Naive thymus-derived CD4-positive, alpha-beta T cell (primary cell): ENCODE results near the gene ASXL2. TPM values are rescaled to one million over a fixed set of nuclear protein-coding genes. Genes with fewer than 3 reads are reported as not detected.
"Not testable (repeated sequence)": the region's sequence is repeated elsewhere in the genome, so short reads cannot be mapped to it uniquely, and the experiment has no call there.

Experiments used
- ATAC-seq: fragments of 150-1000 bp; cut with Tn5 transposase; 2 replicates; pipeline ENCODE4 v1.10.0; 2021; ENCODE audit warnings: mild to moderate bottlenecking, moderate library complexity
- CTCF ChIA-PET: fragments of 350-600 bp; sonication (Branson Sonifier 250); formaldehyde crosslinking; loops from one replicate; lab custom pipeline; 2021; ENCODE audit warnings: antibody characterized with exemption; lab: Charles Lee
- POLR2A ChIA-PET: fragments of 350-600 bp; sonication (Branson Sonifier 250); formaldehyde crosslinking; loops from one replicate; lab custom pipeline; 2021; ENCODE audit warnings: antibody characterized with exemption, inconsistent platforms; lab: Charles Lee
- DNase-seq, 9 donors: peaks; one replicate each; pipeline versions ENCODE4 v3.0.0 to v3.0.0-alpha.2; 2020 to 2022; ENCODE audit warnings: mixed read lengths in 1 of 9
- H3K27ac ChIP-seq: one replicate; pipeline ENCODE4 v1.7.0; 2013; ENCODE audit warnings: mild to moderate bottlenecking, low read depth, low read length, moderate library complexity
- H3K27me3 ChIP-seq, 2 donors: one replicate each; pipeline ENCODE4 v1.7.0; 2013; ENCODE audit warnings: low read length in 2 of 2, mild to moderate bottlenecking in 2 of 2, moderate library complexity in 2 of 2; ENCODE audit not compliant: control insufficient read depth in 2 of 2, insufficient read depth in 2 of 2
- H3K36me3 ChIP-seq, 3 experiments: 1 replicate in 2 of 3; 2 replicates in 1 of 3; pipeline ENCODE4 v1.7.0; 2013; ENCODE audit warnings: low read length in 3 of 3, mild to moderate bottlenecking in 3 of 3, moderate library complexity in 1 of 3; ENCODE audit not compliant: insufficient read depth in 3 of 3, control insufficient read depth in 2 of 3
- H3K4me1 ChIP-seq, 2 donors: one replicate each; pipeline ENCODE4 v1.7.0; 2013; ENCODE audit warnings: low read length in 2 of 2, mild to moderate bottlenecking in 2 of 2, moderate library complexity in 1 of 2; ENCODE audit not compliant: control insufficient read depth in 2 of 2, insufficient read depth in 2 of 2
- H3K4me3 ChIP-seq: 2 replicates; pipeline ENCODE4 v1.7.0; 2013; ENCODE audit warnings: mild to moderate bottlenecking, low read length
- H3K9me3 ChIP-seq, 3 experiments: 1 replicate in 2 of 3; 2 replicates in 1 of 3; pipeline ENCODE4 v1.7.0; 2013; ENCODE audit warnings: low read length in 3 of 3; ENCODE audit not compliant: control insufficient read depth in 2 of 3
- H3K27ac Mint-ChIP-seq, 9 donors: one replicate each; pipeline ENCODE4 v1.8.0; 2020 to 2022; ENCODE audit warnings: mixed read lengths in 9 of 9, mild to moderate bottlenecking in 8 of 9, moderate library complexity in 5 of 9, inconsistent platforms in 2 of 9
- H3K27me3 Mint-ChIP-seq, 5 donors: one replicate each; pipeline ENCODE4 v1.8.0; 2021 to 2022; ENCODE audit warnings: mixed read lengths in 5 of 5, mild to moderate bottlenecking in 1 of 5
- H3K36me3 Mint-ChIP-seq, 5 donors: one replicate each; pipeline ENCODE4 v1.8.0; 2020 to 2022; ENCODE audit warnings: mixed read lengths in 5 of 5, mild to moderate bottlenecking in 3 of 5, inconsistent platforms in 1 of 5
- H3K4me1 Mint-ChIP-seq, 7 donors: one replicate each; pipeline ENCODE4 v1.8.0; 2020 to 2022; ENCODE audit warnings: mixed read lengths in 7 of 7, mild to moderate bottlenecking in 3 of 7, inconsistent platforms in 1 of 7
- H3K4me3 Mint-ChIP-seq, 10 donors: one replicate each; pipeline ENCODE4 v1.8.0; 2020 to 2022; ENCODE audit warnings: mild to moderate bottlenecking in 10 of 10, mixed read lengths in 10 of 10, moderate library complexity in 6 of 10, inconsistent platforms in 2 of 10
- H3K9me3 Mint-ChIP-seq, 11 donors: one replicate each; pipeline ENCODE4 v1.8.0; 2020 to 2022; ENCODE audit warnings: mixed read lengths in 11 of 11, mild to moderate bottlenecking in 4 of 11, inconsistent platforms in 1 of 11, moderate library complexity in 1 of 11
- intact Hi-C, 2 donors: fragments of 100-400 bp; cut with micrococcal nuclease; formaldehyde crosslinking; loops; one replicate each; pipeline ENCODE4 v1.15.1; 2023
- polyA plus RNA-seq, 2 donors: library from polyadenylated mRNA; unstranded; fragments of 300-500 nt; fragmentation: Illumina TruSeq; gene quantifications; one replicate each; pipeline ENCODE4 v1.2.3, GENCODE V29; 2021
- total RNA-seq, 6 experiments: library from RNA in 5 of 6; stranded (reverse) in 5 of 6; gene quantifications; 1 replicate in 5 of 6; 2 replicates in 1 of 6; pipeline ENCODE4 v1.2.3 and lab custom pipeline; 2021 to 2026

The ASXL2 gene
- total and polyA plus RNA-seq, 7 experiments from 2014 or later: 11.6 to 62.1 (median 30.9) TPM

GRCh38 chr2:25711675-25712354 lies 166.5 kb downstream of the ASXL2 start:
- Histone ChIP-seq H3K4me3 (no peak overlapping the region), H3K4me1 (no peaks in the 10 kb centered on the region), H3K9me3 (no peaks in the 10 kb centered on the region), H3K27me3 (no peaks in the 10 kb centered on the region), H3K36me3 (no peaks in the 10 kb centered on the region), H3K27ac (no peak overlapping the region)
- intact Hi-C loops: no loop called here
- ChIA-PET CTCF (no interaction called here), POLR2A (no interaction called here)
- ATAC-seq (no peak), DNase-seq (peak in 1 of 9 donors; percentile 4)
- Mint-ChIP-seq H3K4me3 (peak overlapping the region; percentile 48 to 84 (median 73)), H3K27me3 (peaks cover 9 to 24% (median 12%) of the 10 kb centered on the region in 5 donors), H3K27ac (peak overlapping the region in 3 of 9 donors; percentile 12 to 77 (median 51)), H3K4me1 (peaks cover 8 to 19% (median 11%) of the 10 kb centered on the region in 7 donors), H3K9me3 (peaks cover 0 to 3% (median 0%) of the 10 kb centered on the region in 11 donors), H3K36me3 (peaks cover 0 to 2% (median 0%) of the 10 kb centered on the region in 5 donors)

GRCh38 chr2:25710750-25711149 lies 167.5 kb downstream of the ASXL2 start:
- H3K27ac Mint-ChIP-seq: no peak overlapping the region
- no peak for ATAC-seq
- POLR2A ChIA-PET: no interaction called here

GRCh38 chr2:25709349-25709748 lies 168.9 kb downstream of the ASXL2 start:
- Mint-ChIP-seq H3K36me3 (peaks cover 0 to 2% (median 0%) of the 10 kb centered on the region in 5 donors), H3K9me3 (peaks cover 0 to 5% (median 0%) of the 10 kb centered on the region in 11 donors), H3K4me1 (peaks cover 8 to 19% (median 10%) of the 10 kb centered on the region in 7 donors), H3K4me3 (no peak overlapping the region), H3K27ac (no peak overlapping the region), H3K27me3 (peaks cover 8 to 24% (median 10%) of the 10 kb centered on the region in 5 donors)
- CTCF ChIA-PET: interaction anchor here (0.5 to 1.1 kb wide), 2 partner anchors 10 to 238 kb away, joined by 4 to 5 read pairs; no protein-coding TSS in a partner anchor
- Histone ChIP-seq H3K4me3 (no peak overlapping the region), H3K36me3 (no peaks in the 10 kb centered on the region), H3K27me3 (no peaks in the 10 kb centered on the region), H3K4me1 (no peaks in the 10 kb centered on the region), H3K27ac (no peak overlapping the region), H3K9me3 (no peaks in the 10 kb centered on the region)
- ATAC-seq (no peak), DNase-seq (no peak)
- POLR2A ChIA-PET: no interaction called here
- intact Hi-C loops: no loop called here

More at GRCh38 chr2:25710750-25711149, 167.5 kb downstream of the ASXL2 start:
- H3K4me3 Mint-ChIP-seq: peak overlapping the region in 2 of 10 donors; percentile 7 to 33
- Histone ChIP-seq H3K9me3 (no peaks in the 10 kb centered on the region), H3K4me1 (no peaks in the 10 kb centered on the region), H3K4me3 (no peak overlapping the region), H3K27ac (no peak overlapping the region), H3K36me3 (no peaks in the 10 kb centered on the region), H3K27me3 (no peaks in the 10 kb centered on the region)
- peaks cover 0 to 4% (median 0%) of the 10 kb centered on the region in 11 donors for H3K9me3 Mint-ChIP-seq
- H3K4me1 Mint-ChIP-seq: peaks cover 8 to 19% (median 11%) of the 10 kb centered on the region in 7 donors
- peaks cover 0 to 2% (median 0%) of the 10 kb centered on the region in 5 donors for H3K36me3 Mint-ChIP-seq
- H3K27me3 Mint-ChIP-seq: peaks cover 9 to 24% (median 10%) of the 10 kb centered on the region in 5 donors
- no peak for DNase-seq
- CTCF ChIA-PET: interaction anchor here (0.6 kb wide), 1 partner anchor 156 kb away, joined by 4 read pairs; no protein-coding TSS in a partner anchor
- intact Hi-C loops: no loop called here

GRCh38 chr2:25707927-25708590 lies 170.2 kb downstream of the ASXL2 start:
- Histone ChIP-seq H3K27me3 (no peaks in the 10 kb centered on the region), H3K36me3 (no peaks in the 10 kb centered on the region), H3K27ac (no peak overlapping the region), H3K9me3 (no peaks in the 10 kb centered on the region), H3K4me1 (no peaks in the 10 kb centered on the region), H3K4me3 (no peak overlapping the region)
- Mint-ChIP-seq H3K27me3 (peaks cover 7 to 24% (median 10%) of the 10 kb centered on the region in 5 donors), H3K9me3 (peaks cover 0 to 4% (median 0%) of the 10 kb centered on the region in 11 donors), H3K4me3 (no peak overlapping the region), H3K4me1 (peaks cover 8 to 19% (median 9%) of the 10 kb centered on the region in 7 donors), H3K27ac (no peak overlapping the region), H3K36me3 (peaks cover 0 to 2% (median 0%) of the 10 kb centered on the region in 5 donors)
- CTCF ChIA-PET: no interaction called here
- DNase-seq: no peak
- POLR2A ChIA-PET: no interaction called here
- no peak for ATAC-seq
- intact Hi-C loops: no loop called here

- intact Hi-C loops, H3K36me3 ChIP-seq, H3K27ac Mint-ChIP-seq: not testable (repeated sequence)
These were observed 172.7 kb downstream of the ASXL2 start for GRCh38 chr2:25705575-25705974.

GRCh38 chr2:25701801-25702200 lies 176.5 kb downstream of the ASXL2 start:
- H3K9me3 Mint-ChIP-seq: peaks cover 0 to 4% (median 0%) of the 10 kb centered on the region in 11 donors
- H3K4me1 Mint-ChIP-seq: peaks cover 0 to 4% (median 4%) of the 10 kb centered on the region in 7 donors
- no peaks in the 10 kb centered on the region for H3K27me3 Mint-ChIP-seq
- DNase-seq: no peak
- no peak overlapping the region for H3K4me3 Mint-ChIP-seq
- H3K36me3 Mint-ChIP-seq: no peaks in the 10 kb centered on the region
- no peak overlapping the region for H3K27ac Mint-ChIP-seq
- Histone ChIP-seq H3K4me3 (no peak overlapping the region), H3K9me3 (no peaks in the 10 kb centered on the region), H3K4me1 (no peaks in the 10 kb centered on the region), H3K27ac (no peak overlapping the region), H3K36me3 (no peaks in the 10 kb centered on the region), H3K27me3 (no peaks in the 10 kb centered on the region)
- no peak for ATAC-seq
- ChIA-PET POLR2A (no interaction called here), CTCF (interaction anchor here (0.5 to 5.2 kb wide), 2 partner anchors 78 to 96 kb away, joined by 3 to 80 read pairs; no protein-coding TSS in a partner anchor)
- intact Hi-C loops: loop anchor here in 1 of 2 donors (2.0 kb wide), 1 partner anchor 535 kb away; no protein-coding TSS in a partner anchor

More at GRCh38 chr2:25705575-25705974, 172.7 kb downstream of the ASXL2 start:
- H3K4me1 Mint-ChIP-seq, H3K9me3 Mint-ChIP-seq, CTCF ChIA-PET, H3K36me3 Mint-ChIP-seq, H3K4me1 ChIP-seq, H3K4me3 Mint-ChIP-seq, H3K4me3 ChIP-seq, DNase-seq, ATAC-seq, H3K27ac ChIP-seq, H3K9me3 ChIP-seq, H3K27me3 ChIP-seq, POLR2A ChIA-PET: not testable (repeated sequence)
- peaks cover 0 to 12% (median 4%) of the 10 kb centered on the region in 5 donors for H3K27me3 Mint-ChIP-seq
